OCI-LY7 (cell line): ENCODE measurements around the gene PEX7. TPM values are rescaled to one million over a fixed set of nuclear protein-coding genes. Genes with fewer than 3 reads are reported as not detected.

Experiments
- BruUV-seq: library from RNA; stranded (reverse); fragments of 400-500 nt; replicated peaks from 2 replicates; lab custom pipeline; 2021; lab: Mats Ljungman, UMichigan
- CTCF ChIA-PET: fragments of 300-600 bp; sonication (Branson Sonifier 250); formaldehyde crosslinking; loops from one replicate; lab custom pipeline; 2022; ENCODE audit warnings: antibody characterized with exemption; ENCODE audit not compliant: unreplicated experiment; lab: Charles Lee
- POLR2A ChIA-PET: fragments of 300-600 bp; sonication (Branson Sonifier 250); formaldehyde crosslinking; loops from one replicate; lab custom pipeline; 2022; ENCODE audit warnings: antibody characterized with exemption; lab: Charles Lee
- DNase-seq: peaks from one replicate; pipeline ENCODE4 v3.0.0-alpha.2; 2015; ENCODE audit warnings: low spot score
- H2AFZ ChIP-seq: fragments of 200-600 bp; sonication (generic), shearing (Covaris generic); 2 replicates; pipeline ENCODE4 v1.6.1; 2014; ENCODE audit warnings: mild to moderate bottlenecking, antibody characterized with exemption, low read length, moderate library complexity
- H3K27ac ChIP-seq: fragments of 200-600 bp; sonication (generic); 2 replicates; pipeline ENCODE4 v1.5.1; 2014; ENCODE audit warnings: mixed run types, low read depth, mild to moderate bottlenecking, moderate library complexity, low read length, inconsistent platforms; ENCODE audit not compliant: poor library complexity, severe bottlenecking
- H3K36me3 ChIP-seq: fragments of 200-600 bp; sonication (generic); 2 replicates; pipeline ENCODE4 v1.6.1; 2014; ENCODE audit warnings: mild to moderate bottlenecking, antibody characterized with exemption, low read length, moderate library complexity, mixed read lengths; ENCODE audit not compliant: insufficient read depth
- H3K4me1 ChIP-seq: fragments of 200-600 bp; sonication (generic); 2 replicates; pipeline ENCODE4 v1.5.1; 2014; ENCODE audit warnings: mild to moderate bottlenecking, low read length; ENCODE audit not compliant: insufficient read depth, poor library complexity, severe bottlenecking
- H3K4me2 ChIP-seq: fragments of 200-600 bp; sonication (generic); 2 replicates; pipeline ENCODE4 v1.6.1; 2014; ENCODE audit warnings: mild to moderate bottlenecking, low read length
- H3K4me3 ChIP-seq: fragments of 200-600 bp; sonication (generic); 2 replicates; pipeline ENCODE4 v1.5.1; 2014; ENCODE audit warnings: mild to moderate bottlenecking, low read depth, low read length; ENCODE audit not compliant: poor library complexity, severe bottlenecking
- H3K79me2 ChIP-seq: fragments of 200-600 bp; sonication (generic); 2 replicates; pipeline ENCODE4 v1.6.1; 2016; ENCODE audit warnings: low read depth, mild to moderate bottlenecking, low read length, moderate library complexity, mixed read lengths; ENCODE audit not compliant: insufficient read depth
- H3K9me2 ChIP-seq: fragments of 200-600 bp; sonication (generic); 2 replicates; pipeline ENCODE4 v1.6.1; 2016; ENCODE audit warnings: mild to moderate bottlenecking, low read length, mixed read lengths; ENCODE audit not compliant: insufficient read depth
- H3K9me3 ChIP-seq: fragments of 200-600 bp; sonication (generic); 2 replicates; pipeline ENCODE4 v1.6.1; 2014; ENCODE audit warnings: mild to moderate bottlenecking, mixed run types, low read length, mixed read lengths
- H4K20me1 ChIP-seq: fragments of 200-600 bp; sonication (generic); 2 replicates; pipeline ENCODE4 v1.6.1; 2014; ENCODE audit warnings: mild to moderate bottlenecking, antibody characterized with exemption, low read length, moderate library complexity, mixed read lengths; ENCODE audit not compliant: insufficient read depth
- EZH2phosphoT487 ChIP-seq: fragments of 200-600 bp; sonication (generic); IDR thresholded peaks from 2 replicates; pipeline ENCODE4 v1.6.1; 2018; ENCODE audit warnings: low read depth, borderline replicate concordance, mild to moderate bottlenecking, mixed run types, antibody characterized with exemption, low read length, moderate library complexity, mixed read lengths
- intact Hi-C: fragments of 100-400 bp; cut with micrococcal nuclease; formaldehyde crosslinking; loops from one replicate; pipeline ENCODE4 v1.10.0; 2022; ENCODE audit not compliant: unreplicated experiment
- total RNA-seq, 2 experiments: library from RNA; depleted of rRNA in 1 of 2; stranded (reverse); fragments of >200 nt in 1 of 2; shearing (Covaris generic) in 1 of 2; gene quantifications; 2 replicates each; pipeline ENCODE4 v1.2.3, GENCODE V29; 2014 to 2022
- TF ChIP-seq, protein P1 (sequence below): fragments of 200-600 bp; sonication (generic); conservative IDR thresholded peaks from 2 replicates; pipeline ENCODE4 v1.5.1; 2014; ENCODE audit warnings: mild to moderate bottlenecking, antibody characterized with exemption, low read length, moderate library complexity, mixed read lengths

The PEX7 gene
- total RNA-seq, 2 experiments from 2014 or later, result 5.8 to 8.4 TPM

DNA sequence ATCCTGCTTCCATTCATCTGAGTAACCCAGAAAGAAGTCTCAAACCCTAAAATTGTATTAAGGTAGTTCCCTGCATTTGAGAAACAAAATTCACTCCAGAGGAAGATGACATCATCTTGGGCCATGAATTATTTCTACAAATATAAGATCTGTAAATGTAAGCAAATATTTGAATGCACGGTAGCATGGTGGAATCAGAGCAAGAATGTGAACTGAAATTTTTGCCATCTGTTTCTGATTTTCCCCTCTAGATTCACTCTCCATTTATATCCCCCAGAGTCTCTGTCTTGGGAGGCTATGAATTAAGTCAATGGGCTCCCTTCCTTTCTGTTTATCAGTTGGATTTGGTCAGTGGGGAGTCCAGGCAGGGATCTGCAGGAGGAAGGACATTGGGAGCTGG lies 24.3 kb upstream of the PEX7 start:
- CTCF ChIA-PET, result no interaction called here
- no peak for TF ChIP-seq EZH2phosphoT487
- TF ChIP-seq, protein P1, sequence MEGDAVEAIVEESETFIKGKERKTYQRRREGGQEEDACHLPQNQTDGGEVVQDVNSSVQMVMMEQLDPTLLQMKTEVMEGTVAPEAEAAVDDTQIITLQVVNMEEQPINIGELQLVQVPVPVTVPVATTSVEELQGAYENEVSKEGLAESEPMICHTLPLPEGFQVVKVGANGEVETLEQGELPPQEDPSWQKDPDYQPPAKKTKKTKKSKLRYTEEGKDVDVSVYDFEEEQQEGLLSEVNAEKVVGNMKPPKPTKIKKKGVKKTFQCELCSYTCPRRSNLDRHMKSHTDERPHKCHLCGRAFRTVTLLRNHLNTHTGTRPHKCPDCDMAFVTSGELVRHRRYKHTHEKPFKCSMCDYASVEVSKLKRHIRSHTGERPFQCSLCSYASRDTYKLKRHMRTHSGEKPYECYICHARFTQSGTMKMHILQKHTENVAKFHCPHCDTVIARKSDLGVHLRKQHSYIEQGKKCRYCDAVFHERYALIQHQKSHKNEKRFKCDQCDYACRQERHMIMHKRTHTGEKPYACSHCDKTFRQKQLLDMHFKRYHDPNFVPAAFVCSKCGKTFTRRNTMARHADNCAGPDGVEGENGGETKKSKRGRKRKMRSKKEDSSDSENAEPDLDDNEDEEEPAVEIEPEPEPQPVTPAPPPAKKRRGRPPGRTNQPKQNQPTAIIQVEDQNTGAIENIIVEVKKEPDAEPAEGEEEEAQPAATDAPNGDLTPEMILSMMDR, result no peak

DNA sequence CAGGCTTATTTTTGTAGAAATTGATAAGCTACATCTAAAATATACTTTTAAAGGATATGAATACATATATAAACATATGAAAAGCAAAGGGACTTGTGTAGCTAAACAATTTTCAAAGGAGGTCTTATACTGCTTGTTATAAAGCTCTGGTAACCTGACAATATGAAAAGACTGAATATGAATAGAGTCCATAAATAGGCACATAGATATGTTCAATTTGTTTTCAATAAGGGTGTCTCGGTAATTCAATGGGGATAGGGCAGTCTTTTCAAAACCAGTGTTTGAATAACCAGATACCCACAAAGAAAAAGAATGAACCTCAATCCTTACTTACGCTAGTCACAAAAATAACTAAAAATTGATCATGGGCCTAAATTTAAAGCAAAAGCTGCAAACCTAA lies 20.8 kb upstream of the PEX7 start:
- Histone ChIP-seq H4K20me1 (no peaks in the 10 kb centered on the region), H3K79me2 (no peaks in the 10 kb centered on the region), H3K4me1 (no peaks in the 10 kb centered on the region), H3K27ac (no peak overlapping the region), H2AFZ (no peak overlapping the region), H3K36me3 (no peaks in the 10 kb centered on the region), H3K9me2 (no peaks in the 10 kb centered on the region), H3K4me3 (no peak overlapping the region), H3K9me3 (no peaks in the 10 kb centered on the region; the same call in 1 of the 2 replicates), H3K4me2 (no peak overlapping the region)
- TF ChIP-seq, protein P1, result no peak
- TF ChIP-seq EZH2phosphoT487, result no peak
- CTCF ChIA-PET, result interaction anchor here (0.6 kb wide), 1 partner anchor 28 kb away, joined by 4 read pairs; no protein-coding TSS in a partner anchor
- intact Hi-C loops, result no loop called here
- BruUV-seq, result no TSS peak
- DNase-seq, result no peak
- POLR2A ChIA-PET, result interaction anchor here (0.7 to 1.4 kb wide), 5 partner anchors 10 to 206 kb away, joined by 3 to 7 read pairs (median 5); no protein-coding TSS in a partner anchor

More for the DNA sequence above, 24.3 kb upstream of the PEX7 start:
- DNase-seq, result no peak
- intact Hi-C loops, result loop anchor here (10.0 kb wide), 1 partner anchor 513 kb away; the partner anchor contains the start of gene BCLAF1
- no TSS peak for BruUV-seq
- Histone ChIP-seq H3K4me2 (no peak overlapping the region), H3K36me3 (no peaks in the 10 kb centered on the region), H4K20me1 (no peaks in the 10 kb centered on the region), H3K9me2 (no peaks in the 10 kb centered on the region), H2AFZ (no peak overlapping the region), H3K4me3 (no peak overlapping the region), H3K9me3 (no peaks in the 10 kb centered on the region), H3K4me1 (peaks cover 9% of the 10 kb centered on the region), H3K27ac (no peak overlapping the region), H3K79me2 (no peaks in the 10 kb centered on the region)
- POLR2A ChIA-PET, result interaction anchor here (0.6 to 0.7 kb wide), 5 partner anchors 30 to 497 kb away, joined by 3 to 7 read pairs (median 6); no protein-coding TSS in a partner anchor

DNA sequence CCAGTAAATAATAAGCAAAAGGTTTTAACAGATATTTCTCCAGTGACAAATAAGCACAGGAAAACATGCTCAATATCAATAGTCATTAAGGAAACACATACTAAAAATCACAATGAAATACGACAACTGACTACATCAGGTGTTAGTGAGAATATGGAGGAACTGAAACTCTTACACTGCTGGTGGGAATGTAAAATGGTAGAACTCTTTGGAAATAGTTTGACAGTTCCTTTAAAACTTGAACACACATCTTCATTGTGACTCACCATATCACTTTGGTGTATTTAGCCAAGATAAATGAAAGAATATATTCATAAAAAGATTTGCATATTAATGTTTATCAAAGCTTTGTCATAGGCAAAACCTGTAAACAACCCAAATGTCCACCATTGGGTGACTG lies 18.8 kb upstream of the PEX7 start:
- H3K9me2 ChIP-seq, result no peaks in the 10 kb centered on the region
- no peak overlapping the region for H3K27ac ChIP-seq
- peak; percentile 30 for DNase-seq
- no peak overlapping the region for H3K4me2 ChIP-seq
- no peaks in the 10 kb centered on the region for H3K4me1 ChIP-seq
- H3K79me2 ChIP-seq, result no peaks in the 10 kb centered on the region
- H3K36me3 ChIP-seq, result no peaks in the 10 kb centered on the region
- no TSS peak for BruUV-seq
- ChIA-PET CTCF (no interaction called here), POLR2A (interaction anchor here (0.6 to 1.5 kb wide), 5 partner anchors 59 to 1231 kb away, joined by 3 to 5 read pairs (median 4); no protein-coding TSS in a partner anchor)
- no peaks in the 10 kb centered on the region; the same call in 1 of the 2 replicates for H3K9me3 ChIP-seq
- no peak overlapping the region for H3K4me3 ChIP-seq
- no peak for TF ChIP-seq EZH2phosphoT487
- TF ChIP-seq, protein P1, result no peak
- no peaks in the 10 kb centered on the region for H4K20me1 ChIP-seq
- intact Hi-C loops, result no loop called here
- no peak overlapping the region for H2AFZ ChIP-seq
